AG09309 (cell line): ENCODE data around the gene CADPS.

ENCODE experiments used
- DNase-seq: peaks from one replicate; pipeline ENCODE4 v3.0.0-alpha.2; 2010; ENCODE audit warnings: low read depth
- H3K4me3 ChIP-seq: 2 replicates; pipeline ENCODE4 v1.5.1; 2011; ENCODE audit warnings: mild to moderate bottlenecking, low read depth, low read length, moderate library complexity; ENCODE audit not compliant: control insufficient read depth
- TF ChIP-seq, protein P1 (sequence below): IDR thresholded peaks from 2 replicates; pipeline ENCODE4 v1.5.1; 2011; ENCODE audit warnings: mild to moderate bottlenecking, low read depth, low read length, inconsistent platforms; ENCODE audit not compliant: insufficient read depth, control insufficient read depth; ENCODE audit errors: missing control alignments

Gene CADPS

DNA sequence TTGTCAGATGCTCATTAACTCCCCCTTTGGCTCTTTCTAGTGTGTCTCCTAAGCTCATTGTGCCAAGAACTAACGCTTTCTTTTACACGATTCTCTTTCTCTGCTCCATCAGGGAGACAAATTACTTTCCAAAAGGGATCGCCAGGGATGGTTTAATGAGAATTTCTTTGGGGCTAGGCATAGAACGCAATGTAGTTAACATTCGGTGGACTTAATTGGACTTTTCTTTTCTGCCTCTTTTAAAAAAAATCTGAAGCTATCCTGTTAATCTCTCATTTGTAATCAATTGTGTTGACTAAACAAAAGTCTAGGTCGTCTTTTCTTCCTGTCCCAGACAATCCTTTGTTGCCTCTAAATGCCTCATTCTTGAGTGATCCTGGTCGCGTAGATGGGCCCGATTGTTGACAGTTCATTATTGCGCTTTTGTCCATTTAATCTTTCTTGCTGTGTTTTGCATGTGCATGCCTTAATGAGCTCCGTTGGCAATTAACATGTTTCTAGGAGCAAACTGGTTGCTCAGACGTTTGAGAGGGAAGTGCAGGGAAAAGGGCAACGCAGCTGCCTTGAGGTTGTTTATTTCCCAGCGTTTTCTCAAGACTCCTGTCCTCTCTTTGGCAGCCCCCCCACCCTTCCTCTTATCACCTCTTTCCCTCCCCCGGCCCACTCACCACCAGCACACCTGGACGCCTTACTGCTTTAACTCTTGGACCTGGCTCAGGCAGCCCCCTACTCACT, 509.7 kb downstream of the CADPS start:
- TF ChIP-seq, protein P1, sequence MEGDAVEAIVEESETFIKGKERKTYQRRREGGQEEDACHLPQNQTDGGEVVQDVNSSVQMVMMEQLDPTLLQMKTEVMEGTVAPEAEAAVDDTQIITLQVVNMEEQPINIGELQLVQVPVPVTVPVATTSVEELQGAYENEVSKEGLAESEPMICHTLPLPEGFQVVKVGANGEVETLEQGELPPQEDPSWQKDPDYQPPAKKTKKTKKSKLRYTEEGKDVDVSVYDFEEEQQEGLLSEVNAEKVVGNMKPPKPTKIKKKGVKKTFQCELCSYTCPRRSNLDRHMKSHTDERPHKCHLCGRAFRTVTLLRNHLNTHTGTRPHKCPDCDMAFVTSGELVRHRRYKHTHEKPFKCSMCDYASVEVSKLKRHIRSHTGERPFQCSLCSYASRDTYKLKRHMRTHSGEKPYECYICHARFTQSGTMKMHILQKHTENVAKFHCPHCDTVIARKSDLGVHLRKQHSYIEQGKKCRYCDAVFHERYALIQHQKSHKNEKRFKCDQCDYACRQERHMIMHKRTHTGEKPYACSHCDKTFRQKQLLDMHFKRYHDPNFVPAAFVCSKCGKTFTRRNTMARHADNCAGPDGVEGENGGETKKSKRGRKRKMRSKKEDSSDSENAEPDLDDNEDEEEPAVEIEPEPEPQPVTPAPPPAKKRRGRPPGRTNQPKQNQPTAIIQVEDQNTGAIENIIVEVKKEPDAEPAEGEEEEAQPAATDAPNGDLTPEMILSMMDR = no peak
- no peak for DNase-seq

DNA sequence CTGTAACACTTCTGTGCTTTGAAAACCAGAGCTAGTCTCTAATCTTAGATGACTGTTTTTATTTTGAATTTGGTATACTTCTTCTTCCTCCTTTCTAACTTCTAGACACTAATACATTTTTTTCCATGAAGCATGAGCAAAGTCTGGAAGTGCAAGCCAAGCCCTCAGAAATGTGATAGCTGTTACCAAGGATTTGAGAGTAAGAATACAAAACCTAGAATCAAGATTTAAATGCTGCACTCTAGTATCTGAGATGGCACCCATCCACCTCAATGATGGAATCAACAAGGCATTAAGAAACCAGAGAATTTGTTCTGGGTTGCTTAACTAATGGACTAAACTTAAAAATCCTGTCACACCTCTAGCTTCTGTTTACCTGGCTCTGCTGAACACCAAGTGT, 511.0 kb downstream of the CADPS start:
- DNase-seq = no peak
- TF ChIP-seq, protein P1 = no peak
- no peak overlapping the region for H3K4me3 ChIP-seq

More for the DNA sequence above, 509.7 kb downstream of the CADPS start:
- H3K4me3 ChIP-seq = no peak overlapping the region

DNA sequence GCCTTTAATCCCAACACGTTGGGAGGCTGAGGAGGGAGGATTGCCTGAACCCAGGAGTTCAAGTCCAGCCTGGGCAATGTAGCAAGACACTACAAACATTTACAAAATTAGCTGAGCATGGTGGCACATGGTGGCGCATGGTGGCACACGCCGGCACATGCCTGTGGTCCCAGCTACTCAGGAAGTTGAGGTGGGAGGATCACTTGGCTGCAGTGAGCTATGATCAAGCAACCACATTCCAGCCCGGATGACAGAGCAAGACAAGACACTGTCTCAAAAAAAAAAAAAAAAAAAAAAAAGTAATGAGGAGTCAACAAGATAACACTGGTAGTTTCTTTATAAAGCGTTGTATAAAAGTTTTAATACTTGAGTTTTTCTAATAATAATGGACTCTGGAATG, 511.9 kb downstream of the CADPS start:
- no peak for DNase-seq
- H3K4me3 ChIP-seq = no peak overlapping the region
- TF ChIP-seq, protein P1 = no peak

DNA sequence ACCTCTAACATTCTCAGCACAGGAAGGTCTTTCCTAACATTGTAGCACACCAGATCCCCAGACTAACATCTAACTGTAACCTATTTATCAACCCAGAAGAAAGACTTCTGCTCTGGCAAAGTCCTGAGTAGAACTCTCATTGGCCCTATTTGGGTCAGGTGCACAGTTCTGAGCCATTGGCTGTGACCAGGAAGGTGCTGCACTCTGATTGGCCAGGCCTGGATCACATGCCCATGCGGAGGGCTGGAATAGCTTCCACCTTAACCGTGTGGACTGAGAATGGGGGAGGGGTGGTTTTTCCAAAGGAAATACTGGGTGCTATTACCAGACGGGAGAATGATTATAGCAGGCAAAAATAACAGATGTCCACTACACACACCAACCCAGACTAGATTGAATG, 513.4 kb downstream of the CADPS start:
- H3K4me3 ChIP-seq = no peak overlapping the region
- no peak for DNase-seq
- TF ChIP-seq, protein P1 = no peak

DNA sequence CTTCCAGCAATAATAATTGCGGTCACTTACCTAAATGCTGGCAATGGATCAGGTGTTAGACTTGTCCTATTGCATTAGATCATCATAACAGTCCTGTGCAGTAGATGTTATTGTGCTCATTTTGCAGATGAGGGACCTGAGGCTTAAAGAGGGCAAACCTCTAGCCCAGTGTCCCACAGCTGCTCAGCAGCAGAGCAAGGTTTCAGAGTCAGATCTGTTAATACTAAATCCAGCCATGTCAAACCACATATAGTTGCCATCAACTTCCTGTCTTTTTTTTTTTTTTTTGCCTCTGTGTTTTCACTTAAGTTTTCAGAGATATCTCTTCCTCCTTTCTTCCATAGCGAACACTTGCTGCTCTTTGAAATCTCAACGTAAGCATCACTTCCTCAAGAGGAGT, 514.0 kb downstream of the CADPS start:
- TF ChIP-seq, protein P1 = no peak
- H3K4me3 ChIP-seq = no peak overlapping the region
- no peak for DNase-seq

DNA sequence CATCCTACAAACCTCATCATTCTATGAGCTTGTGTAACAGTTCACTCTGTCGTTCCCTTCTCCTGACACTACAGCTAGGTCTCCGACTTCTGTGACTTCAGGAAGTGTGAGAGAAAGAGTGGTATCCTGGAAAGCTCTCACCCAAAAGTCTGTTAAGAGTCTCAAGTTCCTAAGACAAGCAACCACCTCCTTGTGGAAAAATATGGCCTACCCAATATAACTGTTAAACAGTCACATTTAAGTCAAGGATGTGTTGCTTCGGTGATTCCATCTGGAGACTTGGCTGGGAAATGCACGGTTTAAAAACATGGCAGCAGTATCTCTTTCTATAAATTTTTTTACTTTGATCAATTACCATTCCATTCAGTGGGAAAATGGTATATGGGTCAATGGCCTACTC, 515.7 kb downstream of the CADPS start:
- TF ChIP-seq, protein P1 = no peak
- no peak for DNase-seq
- H3K4me3 ChIP-seq = no peak overlapping the region
